WERI-Rb-1 (cell line): ENCODE measurements around the gene ITPK1.

Experiments used
- DNase-seq: peaks from one replicate; pipeline ENCODE4 v3.0.0-alpha.2; 2020
- H3K27ac ChIP-seq: fragments of 250-450 bp; sonication (Bioruptor Pico); 2 replicates; pipeline ENCODE4 v1.5.1; 2020; ENCODE audit warnings: mild to moderate bottlenecking, moderate library complexity
- H3K27me3 ChIP-seq: fragments of 250-450 bp; sonication (Bioruptor Pico); 2 replicates; pipeline ENCODE4 v1.5.1; 2021; ENCODE audit warnings: mild to moderate bottlenecking, low read depth, moderate library complexity; ENCODE audit not compliant: insufficient read depth, severe bottlenecking
- H3K36me3 ChIP-seq: fragments of 250-450 bp; sonication (Bioruptor Pico); 2 replicates; pipeline ENCODE4 v1.5.1; 2020; ENCODE audit warnings: mild to moderate bottlenecking, moderate library complexity
- H3K4me3 ChIP-seq: 2 replicates; pipeline ENCODE4 v1.5.1; 2011; ENCODE audit warnings: low read depth, mild to moderate bottlenecking, control low read depth, low read length
- H3K9me3 ChIP-seq: fragments of 250-450 bp; sonication (Bioruptor Pico); 2 replicates; pipeline ENCODE4 v1.5.1; 2021; ENCODE audit warnings: mild to moderate bottlenecking, moderate library complexity; ENCODE audit not compliant: severe bottlenecking
- CTCF ChIP-seq: IDR thresholded peaks from 2 replicates; pipeline ENCODE4 v1.5.1; 2011; ENCODE audit warnings: low read depth, mild to moderate bottlenecking, control low read depth, inconsistent platforms, low read length

Gene ITPK1

GRCh38 chr14:93051600-93052546 is 63.9 kb downstream of the ITPK1 start:
- H3K36me3 ChIP-seq: no peaks in the 10 kb centered on the region
- no peak for TF ChIP-seq CTCF
- no peak overlapping the region for H3K4me3 ChIP-seq
- H3K27me3 ChIP-seq: no peaks in the 10 kb centered on the region
- H3K27ac ChIP-seq: no peak overlapping the region
- no peak for DNase-seq
- H3K9me3 ChIP-seq: no peaks in the 10 kb centered on the region

- TF ChIP-seq CTCF: no peak
- H3K9me3 ChIP-seq: no peaks in the 10 kb centered on the region
- no peak overlapping the region for H3K27ac ChIP-seq
- H3K27me3 ChIP-seq: no peaks in the 10 kb centered on the region
- no peaks in the 10 kb centered on the region for H3K36me3 ChIP-seq
- no peak for DNase-seq
- H3K4me3 ChIP-seq: no peak overlapping the region
Measured at GRCh38 chr14:93050761-93051160, 65.0 kb downstream of the ITPK1 start.

- no peaks in the 10 kb centered on the region for H3K27me3 ChIP-seq
- H3K36me3 ChIP-seq: no peaks in the 10 kb centered on the region
- no peak overlapping the region for H3K27ac ChIP-seq
- H3K9me3 ChIP-seq: no peaks in the 10 kb centered on the region
- DNase-seq: no peak
- H3K4me3 ChIP-seq: no peak overlapping the region
- no peak for TF ChIP-seq CTCF
Measured at GRCh38 chr14:93049867-93050331, 65.8 kb downstream of the ITPK1 start.

- Histone ChIP-seq H3K36me3 (no peaks in the 10 kb centered on the region), H3K9me3 (no peaks in the 10 kb centered on the region), H3K27ac (no peak overlapping the region), H3K4me3 (no peak overlapping the region), H3K27me3 (no peaks in the 10 kb centered on the region)
- DNase-seq: no peak
- TF ChIP-seq CTCF: no peak
Measured at GRCh38 chr14:93049315-93049714, 66.4 kb downstream of the ITPK1 start.

- Histone ChIP-seq H3K9me3 (no peaks in the 10 kb centered on the region), H3K27me3 (no peaks in the 10 kb centered on the region), H3K36me3 (no peaks in the 10 kb centered on the region), H3K27ac (no peak overlapping the region), H3K4me3 (no peak overlapping the region)
- no peak for TF ChIP-seq CTCF
- no peak for DNase-seq
Measured at GRCh38 chr14:93048843-93049242, 66.9 kb downstream of the ITPK1 start.
